GM18867 (cell line): ENCODE results near the gene OR5T3.
"Not testable (repeated sequence)": the region's sequence is repeated elsewhere in the genome, so short reads cannot be mapped to it uniquely, and the experiment has no call there.

Experiments used
- ATAC-seq: cut with Tn5 transposase; IDR thresholded peaks from one replicate; pipeline ENCODE4 v1.9.1; 2021; ENCODE audit warnings: mild to moderate bottlenecking, moderate library complexity; ENCODE audit not compliant: unreplicated experiment

The OR5T3 gene

GRCh38 chr11:56251954-56252353, at the start of gene OR5T3:
Gene OR5T3 (plus strand): TSS chr11:56252254. CDS start chr11:56252254, 0 bp downstream.
- no peak for ATAC-seq

DNA sequence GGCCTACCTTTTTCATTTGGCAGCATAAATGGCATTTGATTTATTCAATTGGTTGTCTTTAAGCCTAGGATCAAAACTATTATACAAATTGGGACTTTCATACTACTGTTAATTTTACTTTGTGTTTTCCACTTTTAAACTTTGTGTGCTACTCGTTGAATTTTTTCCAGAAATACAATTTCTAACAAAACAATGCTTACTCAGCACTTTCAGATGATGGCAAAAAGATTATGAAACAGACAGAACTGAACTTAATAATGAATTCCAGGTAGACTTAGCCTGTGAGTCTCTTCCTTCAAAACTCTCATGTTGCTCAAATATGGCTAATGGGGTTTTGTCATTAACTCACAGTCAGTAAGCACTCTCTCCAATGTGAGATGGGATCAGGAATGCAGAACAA, 44.3 kb upstream of the OR5T3 start:
- ATAC-seq: no peak

DNA sequence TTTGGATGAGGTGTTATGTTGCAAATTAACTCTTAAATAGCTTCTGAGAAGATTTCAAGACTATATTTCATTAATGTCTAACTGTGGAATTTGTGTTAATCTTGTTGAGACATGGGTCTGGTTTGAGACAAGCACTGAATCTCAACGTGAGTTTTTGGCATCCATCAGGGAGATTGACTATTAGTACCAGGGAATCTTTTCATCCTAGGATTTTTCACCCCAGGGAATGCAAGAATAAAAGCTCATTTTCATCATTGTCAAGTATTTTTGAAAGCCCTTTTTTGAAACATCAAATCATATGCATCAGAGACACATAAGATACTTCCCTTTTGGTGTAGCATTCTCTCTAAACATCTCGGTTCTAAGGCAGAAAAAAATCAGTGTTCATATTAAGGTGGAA, 37.5 kb upstream of the OR5T3 start:
- ATAC-seq: no peak

DNA sequence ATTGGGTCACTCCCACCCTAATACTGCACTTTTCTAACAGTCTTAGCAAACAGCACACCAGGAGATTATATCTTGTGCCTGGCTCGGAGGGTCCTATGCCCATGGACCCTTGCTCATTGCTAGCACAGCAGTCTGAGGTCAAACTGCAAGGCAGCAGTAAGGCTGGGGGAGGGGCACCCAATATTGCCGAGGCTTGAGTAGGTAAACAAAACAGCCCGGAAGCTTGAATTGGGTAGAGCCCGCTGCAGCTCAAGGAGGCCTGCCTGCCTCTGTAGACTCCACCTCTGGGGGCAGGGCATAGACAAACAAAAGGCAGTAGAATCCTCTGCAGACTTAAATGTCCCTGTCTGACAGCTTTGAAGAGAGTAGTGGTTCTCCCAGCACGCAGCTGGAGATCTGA, 32.3 kb upstream of the OR5T3 start:
- not testable (repeated sequence) for ATAC-seq

GRCh38 chr11:56234155-56234554, 17.9 kb upstream of the OR5T3 start, which contains the start of gene OR5T2:
Gene OR5T2 (minus strand): TSS chr11:56234255. CDS start chr11:56233062, 1,193 bp downstream.
- no peak for ATAC-seq

DNA sequence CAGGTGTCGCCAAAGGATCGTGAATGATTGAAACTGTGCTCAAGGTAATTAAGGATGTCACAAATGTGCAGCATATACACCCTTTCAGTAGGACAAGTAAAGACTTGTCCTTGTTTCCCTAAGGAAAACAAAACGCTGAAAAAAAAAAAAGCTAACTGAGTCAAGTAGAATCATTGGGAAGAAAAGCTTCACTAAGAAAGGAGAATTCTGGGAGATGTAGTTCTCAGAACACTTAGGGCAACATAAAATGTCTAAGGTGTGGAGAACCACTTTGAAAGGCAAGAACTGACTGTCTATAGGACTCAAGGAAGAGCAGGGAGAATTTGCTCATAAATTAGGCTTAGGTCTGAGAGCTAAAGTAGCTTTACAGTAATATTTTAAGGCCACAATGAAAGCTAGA, 19.0 kb downstream of the OR5T3 start:
- ATAC-seq: no peak

DNA sequence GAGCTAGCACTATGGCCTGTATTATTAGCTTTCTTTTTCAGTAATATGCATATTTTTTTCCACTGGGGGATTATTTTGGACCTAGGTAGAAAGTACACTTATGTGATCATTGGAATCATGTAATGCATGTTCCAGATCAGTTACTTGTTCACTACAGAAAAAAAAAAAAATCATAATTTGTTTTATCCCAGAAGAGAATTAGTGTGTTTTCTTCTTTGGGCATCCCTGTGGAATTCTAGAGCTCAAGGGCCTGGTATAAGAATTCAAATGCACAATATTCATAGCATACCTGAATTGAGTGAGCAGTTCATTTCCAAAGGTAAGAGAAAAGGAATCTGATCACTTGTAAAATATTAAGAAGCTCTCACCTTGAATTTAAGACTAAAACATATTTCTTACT, 21.8 kb downstream of the OR5T3 start, which contains the start of gene OR5T1:
Gene OR5T1, plus strand, starts transcription at position 301 of the 400 bp plus-strand sequence. CDS start 1,485 bp downstream, outside the sequence.
- no peak for ATAC-seq

- ATAC-seq: no peak
These were observed 40.1 kb downstream of the OR5T3 start, which contains the start of gene OR8H1 for GRCh38 chr11:56292154-56292553. Gene OR8H1 (minus strand): TSS chr11:56292254. CDS start chr11:56291062, 1,192 bp downstream.

DNA sequence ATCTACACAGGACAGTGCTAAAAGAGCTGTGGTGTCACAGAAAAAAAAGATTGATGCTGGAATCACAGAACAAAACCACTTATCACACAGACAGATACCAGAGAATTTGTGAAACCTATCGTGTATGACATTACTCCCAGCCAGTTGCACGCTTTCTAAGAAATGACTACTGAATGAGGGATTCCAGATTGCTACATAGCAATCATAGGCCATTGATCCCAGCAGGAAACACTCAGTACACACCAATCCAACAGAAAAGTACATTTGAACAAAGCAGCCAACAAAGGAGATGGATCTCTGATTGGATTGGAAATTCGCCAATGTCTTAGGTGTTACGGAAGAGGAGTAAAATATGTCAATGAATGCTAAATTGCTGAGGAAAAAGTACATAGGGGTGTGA, 44.8 kb downstream of the OR5T3 start:
- ATAC-seq: no peak
